ENCODE measurements around the gene IGSF23. TPM values are rescaled to one million over a fixed set of nuclear protein-coding genes. Genes with fewer than 3 reads are reported as not detected.

The IGSF23 gene
- total RNA-seq, 1 donor from 2014 or later = not detected

- no peaks in the 10 kb centered on the region for H3K27me3 ChIP-seq (ENCODE audit: control insufficient read depth, insufficient read depth, low read length)
- no peak for DNase-seq (ENCODE audit: low read depth)
- H3K36me3 ChIP-seq (ENCODE audit: control insufficient read depth, insufficient read depth, low read length) = no peaks in the 10 kb centered on the region
- TF ChIP-seq CTCF (IDR thresholded peaks at IDR 0.05; ENCODE audit: insufficient read depth, low read length, severe bottlenecking) = no peak
- FAIRE-seq = no peak
- H3K4me3 ChIP-seq (ENCODE audit: low read depth, low read length) = no peak overlapping the region
These were observed 16.3 kb upstream of the IGSF23 start for GRCh38 chr19:44597131-44597491.

- Histone ChIP-seq H3K27me3 (ENCODE audit: control insufficient read depth, insufficient read depth, low read length) (no peaks in the 10 kb centered on the region), H3K4me3 (ENCODE audit: low read depth, low read length) (no peak overlapping the region), H3K36me3 (ENCODE audit: control insufficient read depth, insufficient read depth, low read length) (no peaks in the 10 kb centered on the region)
- DNase-seq (ENCODE audit: low read depth) (no peak), FAIRE-seq (no peak)
- TF ChIP-seq CTCF (IDR thresholded peaks at IDR 0.05; ENCODE audit: insufficient read depth, low read length, severe bottlenecking) = no peak
These were observed 15.0 kb upstream of the IGSF23 start for GRCh38 chr19:44598355-44598754.

GRCh38 chr19:44598880-44599279, 14.5 kb upstream of the IGSF23 start:
- no peak for TF ChIP-seq CTCF (IDR thresholded peaks at IDR 0.05; ENCODE audit: insufficient read depth, low read length, severe bottlenecking)
- Histone ChIP-seq H3K36me3 (ENCODE audit: control insufficient read depth, insufficient read depth, low read length) (no peaks in the 10 kb centered on the region), H3K27me3 (ENCODE audit: control insufficient read depth, insufficient read depth, low read length) (no peaks in the 10 kb centered on the region), H3K4me3 (ENCODE audit: low read depth, low read length) (no peak overlapping the region)
- no peak for DNase-seq (ENCODE audit: low read depth)
- FAIRE-seq = no peak

GRCh38 chr19:44600466-44600865, 12.9 kb upstream of the IGSF23 start:
- FAIRE-seq = no peak
- H3K27me3 ChIP-seq (ENCODE audit: control insufficient read depth, insufficient read depth, low read length) = no peaks in the 10 kb centered on the region

GRCh38 chr19:44602081-44602480, 11.3 kb upstream of the IGSF23 start:
- TF ChIP-seq CTCF (IDR thresholded peaks at IDR 0.05; ENCODE audit: insufficient read depth, low read length, severe bottlenecking) = no peak
- H3K4me3 ChIP-seq (ENCODE audit: low read depth, low read length) = no peak overlapping the region
- H3K36me3 ChIP-seq (ENCODE audit: control insufficient read depth, insufficient read depth, low read length) = no peaks in the 10 kb centered on the region
- FAIRE-seq (no peak), DNase-seq (ENCODE audit: low read depth) (peak; percentile 58)
- no peaks in the 10 kb centered on the region for H3K27me3 ChIP-seq (ENCODE audit: control insufficient read depth, insufficient read depth, low read length)

More at GRCh38 chr19:44600466-44600865, 12.9 kb upstream of the IGSF23 start:
- Histone ChIP-seq H3K36me3 (ENCODE audit: control insufficient read depth, insufficient read depth, low read length) (no peaks in the 10 kb centered on the region), H3K4me3 (ENCODE audit: low read depth, low read length) (no peak overlapping the region)
- no peak for DNase-seq (ENCODE audit: low read depth)
- TF ChIP-seq CTCF (IDR thresholded peaks at IDR 0.05; ENCODE audit: insufficient read depth, low read length, severe bottlenecking) = no peak

- Histone ChIP-seq H3K36me3 (ENCODE audit: control insufficient read depth, insufficient read depth, low read length) (no peaks in the 10 kb centered on the region), H3K4me3 (ENCODE audit: low read depth, low read length) (no peak overlapping the region), H3K27me3 (ENCODE audit: control insufficient read depth, insufficient read depth, low read length) (no peaks in the 10 kb centered on the region)
- FAIRE-seq (no peak), DNase-seq (ENCODE audit: low read depth) (peak; percentile 76)
- TF ChIP-seq CTCF (IDR thresholded peaks at IDR 0.05; ENCODE audit: insufficient read depth, low read length, severe bottlenecking) = no peak
These were observed 10.0 kb upstream of the IGSF23 start for GRCh38 chr19:44603201-44603945.
